ENCODE data around the gene MASP2. TPM values are rescaled to one million over a fixed set of nuclear protein-coding genes. Genes with fewer than 3 reads are reported as not detected.
"Not testable (repeated sequence)": the region's sequence is repeated elsewhere in the genome, so short reads cannot be mapped to it uniquely, and the experiment has no call there.

MASP2 gene
- total and polyA plus RNA-seq, 12 donors = 0.07 TPM; not detected in 11

DNA sequence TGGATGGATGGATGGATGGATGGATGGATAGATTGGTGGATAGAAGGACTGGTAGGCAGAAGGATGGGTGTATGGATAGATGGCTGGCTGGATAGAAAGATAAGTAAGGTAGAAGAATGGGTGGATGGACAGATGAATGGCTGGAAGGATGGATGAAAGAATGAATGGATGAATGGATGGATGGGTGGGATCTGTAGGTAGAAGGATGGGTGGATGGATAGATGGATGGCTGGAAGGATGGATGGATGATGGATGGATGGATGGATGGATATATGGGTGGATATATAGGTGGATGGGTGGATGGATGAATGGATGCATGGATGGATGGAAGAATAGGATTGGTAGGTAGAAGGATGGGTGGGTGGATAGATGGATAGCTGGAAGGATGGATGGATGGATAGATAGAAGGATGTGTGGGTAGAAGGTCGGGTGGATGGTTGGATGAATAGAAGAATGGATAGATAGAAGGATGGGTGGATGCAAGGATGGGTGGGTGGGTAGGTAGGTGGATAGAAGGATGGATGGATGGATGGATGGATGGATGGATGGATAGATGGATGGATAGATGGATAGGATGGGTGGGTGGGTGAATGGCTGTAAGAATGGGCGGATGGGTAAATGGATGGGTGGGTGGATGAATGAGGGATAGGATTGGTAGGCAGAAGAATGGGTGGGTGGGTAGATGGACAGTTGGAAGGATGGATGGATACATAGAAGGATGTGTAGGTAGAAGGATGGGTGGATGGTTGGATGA is 7.5 kb downstream of the MASP2 start:
- 44 to 70% (median 54%) methylated on average over 2 of the region's 2 CpGs for WGBS, 4 donors
- intact Hi-C loops (cut with DNase I) = loop anchor here (5.0 to 10.0 kb wide), 2 partner anchors 603 to 605 kb away; no protein-coding TSS in a partner anchor

DNA sequence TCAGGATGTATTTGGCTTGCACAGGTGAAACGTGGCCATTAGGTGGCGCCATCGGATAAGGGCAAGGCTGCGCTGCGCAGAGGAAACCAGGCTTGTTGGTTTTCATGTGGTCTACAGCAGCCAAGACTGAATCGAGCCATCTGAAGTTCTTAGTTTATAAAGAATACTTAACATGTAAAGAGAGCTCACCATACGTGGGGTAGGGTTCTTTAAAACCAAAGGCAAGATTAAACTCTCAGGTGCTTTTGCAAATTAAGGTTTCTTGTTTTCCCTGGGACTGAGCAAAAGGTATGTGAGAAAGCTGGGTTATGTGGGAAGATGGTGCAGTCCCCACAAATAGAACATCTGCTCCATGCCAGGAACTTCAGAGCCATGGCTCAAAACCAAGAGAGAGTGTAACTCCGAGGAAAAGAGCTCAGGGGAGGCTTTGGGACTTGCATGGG is 9.3 kb downstream of the MASP2 start:
- H3K4me1 ChIP-seq (replicated peaks in 1 of 2) = no peaks in the 10 kb centered on the region
- H3K4me3 ChIP-seq = no peak overlapping the region
- peak; percentile 78 to 95 (median 89) for DNase-seq
- no peaks in the 10 kb centered on the region for H3K27me3 ChIP-seq
- H3K27ac ChIP-seq = no peak overlapping the region
- WGBS, 4 donors = 0 to 2% (median 1%) methylated on average over 7 to 8 of the region's 8 CpGs
- no peaks in the 10 kb centered on the region for H3K36me3 ChIP-seq (replicated peaks in 1 of 2)
- TF ChIP-seq POLR2A (IDR thresholded peaks at IDR 0.05) = no peak
- TF ChIP-seq, protein P1, sequence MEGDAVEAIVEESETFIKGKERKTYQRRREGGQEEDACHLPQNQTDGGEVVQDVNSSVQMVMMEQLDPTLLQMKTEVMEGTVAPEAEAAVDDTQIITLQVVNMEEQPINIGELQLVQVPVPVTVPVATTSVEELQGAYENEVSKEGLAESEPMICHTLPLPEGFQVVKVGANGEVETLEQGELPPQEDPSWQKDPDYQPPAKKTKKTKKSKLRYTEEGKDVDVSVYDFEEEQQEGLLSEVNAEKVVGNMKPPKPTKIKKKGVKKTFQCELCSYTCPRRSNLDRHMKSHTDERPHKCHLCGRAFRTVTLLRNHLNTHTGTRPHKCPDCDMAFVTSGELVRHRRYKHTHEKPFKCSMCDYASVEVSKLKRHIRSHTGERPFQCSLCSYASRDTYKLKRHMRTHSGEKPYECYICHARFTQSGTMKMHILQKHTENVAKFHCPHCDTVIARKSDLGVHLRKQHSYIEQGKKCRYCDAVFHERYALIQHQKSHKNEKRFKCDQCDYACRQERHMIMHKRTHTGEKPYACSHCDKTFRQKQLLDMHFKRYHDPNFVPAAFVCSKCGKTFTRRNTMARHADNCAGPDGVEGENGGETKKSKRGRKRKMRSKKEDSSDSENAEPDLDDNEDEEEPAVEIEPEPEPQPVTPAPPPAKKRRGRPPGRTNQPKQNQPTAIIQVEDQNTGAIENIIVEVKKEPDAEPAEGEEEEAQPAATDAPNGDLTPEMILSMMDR (IDR thresholded peaks at IDR 0.05) = peak; percentile 92 to 97 (median 95)
- intact Hi-C loops (cut with DNase I) = loop anchor here in 1 of 2 donors (5.0 kb wide), 1 partner anchor 605 kb away; no protein-coding TSS in a partner anchor
- no peaks in the 10 kb centered on the region for H3K9me3 ChIP-seq (replicated peaks in 1 of 3)

More for the DNA sequence above, 7.5 kb downstream of the MASP2 start:
- H3K9me3 ChIP-seq (replicated peaks in 1 of 3) = no peaks in the 10 kb centered on the region
- no peak for DNase-seq
- no peaks in the 10 kb centered on the region for H3K36me3 ChIP-seq (replicated peaks in 1 of 2)
- H3K4me3 ChIP-seq = no peak overlapping the region
- no peak for TF ChIP-seq POLR2A (IDR thresholded peaks at IDR 0.05)
- TF ChIP-seq, protein P1 (IDR thresholded peaks at IDR 0.05) = no peak
- no peak overlapping the region for H3K27ac ChIP-seq
- H3K27me3 ChIP-seq = no peaks in the 10 kb centered on the region
- no peaks in the 10 kb centered on the region for H3K4me1 ChIP-seq (replicated peaks in 1 of 2)

- H3K36me3 ChIP-seq (replicated peaks in 1 of 2); H3K27me3 ChIP-seq; H3K27ac ChIP-seq; H3K9me3 ChIP-seq (replicated peaks in 1 of 3); H3K4me1 ChIP-seq (replicated peaks in 1 of 2); H3K4me3 ChIP-seq: not testable (repeated sequence)
- 50 to 55% (median 52%) methylated on average over 18 of the region's 18 CpGs for WGBS, 4 donors
- DNase-seq = peak in 2 of 7 donors; percentile 12 to 21
- intact Hi-C loops (cut with DNase I) = loop anchor here in 1 of 2 donors (5.0 kb wide), 1 partner anchor 605 kb away; no protein-coding TSS in a partner anchor
Measured at GRCh38 chr1:11037019-11037739, 9.9 kb downstream of the MASP2 start.

DNA sequence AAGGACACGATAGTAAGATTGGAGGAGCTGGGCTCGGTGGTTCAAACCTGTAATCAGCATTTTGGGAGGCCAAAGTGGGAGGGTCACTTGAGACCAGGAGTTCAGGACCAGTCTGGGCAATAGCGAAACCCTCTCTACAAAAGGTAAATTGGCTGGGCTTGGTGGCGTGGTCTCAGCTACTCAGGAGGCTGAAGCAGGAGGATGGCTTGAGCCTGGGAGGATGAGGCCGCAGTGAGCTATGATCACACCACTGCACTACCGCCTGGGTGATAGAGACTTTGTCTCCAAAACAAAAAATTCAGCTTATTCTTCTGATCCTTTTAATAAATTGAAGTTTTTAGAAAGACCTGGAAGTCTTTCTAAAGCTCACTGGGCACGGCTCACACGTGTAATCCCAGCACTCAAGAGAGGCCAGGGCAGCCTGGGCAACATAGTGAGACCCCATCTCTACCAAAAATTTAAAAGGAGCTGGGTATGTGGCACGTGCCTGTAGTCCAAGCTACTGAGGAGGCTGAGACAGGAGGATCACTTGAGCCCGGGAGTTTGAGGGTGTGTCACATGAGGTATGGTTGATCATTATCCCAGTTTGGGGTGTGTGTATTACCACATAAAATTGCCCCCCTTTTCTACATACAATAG is 15.3 kb downstream of the MASP2 start:
- Histone ChIP-seq H3K27ac (no peak overlapping the region), H3K36me3 (replicated peaks in 1 of 2) (peaks cover 0 to 17% of the 10 kb centered on the region in 2 donors), H3K9me3 (replicated peaks in 1 of 3) (no peaks in the 10 kb centered on the region), H3K4me1 (replicated peaks in 1 of 2) (no peaks in the 10 kb centered on the region), H3K27me3 (no peaks in the 10 kb centered on the region), H3K4me3 (no peak overlapping the region)
- DNase-seq = peak in 2 of 7 donors; percentile 13 to 45
- intact Hi-C loops (cut with DNase I) = no loop called here
- no peak for TF ChIP-seq POLR2A (IDR thresholded peaks at IDR 0.05)
- TF ChIP-seq, protein P1 (IDR thresholded peaks at IDR 0.05) = no peak
- WGBS, 4 donors = 88 to 95% (median 92%) methylated on average over 10 of the region's 10 CpGs

Data from adrenal gland (tissue), 12 donors.